Measurements from ENCODE around the gene RFPL1. TPM values are rescaled to one million over a fixed set of nuclear protein-coding genes. Genes with fewer than 3 reads are reported as not detected.

Gene RFPL1
- total RNA-seq, 3 donors from 2014 or later, result not detected

GRCh38 chr22:29450222-29450621 lies 11.8 kb downstream of the RFPL1 start:
- TF ChIP-seq CTCF (IDR thresholded peaks at IDR 0.05) (no peak), POLR2AphosphoS5 (IDR thresholded peaks at IDR 0.05) (no peak), POLR2A (IDR thresholded peaks at IDR 0.05) (no peak)
- Histone ChIP-seq H3K4me1 (no peaks in the 10 kb centered on the region), H3K4me3 (no peak overlapping the region), H3K27me3 (no peaks in the 10 kb centered on the region), H3K36me3 (no peaks in the 10 kb centered on the region), H3K9me3 (no peaks in the 10 kb centered on the region), H3K27ac (no peak overlapping the region)
- intact Hi-C loops (cut with DNase I; ENCODE audit: low total_unique reads), result no loop called here
- no peak for DNase-seq (ENCODE audit: low spot score in 2 of 2)

- H3K4me3 ChIP-seq, result no peak overlapping the region
- H3K27ac ChIP-seq, result no peak overlapping the region
- no peak for DNase-seq (ENCODE audit: low spot score in 2 of 2)
- no peaks in the 10 kb centered on the region for H3K9me3 ChIP-seq
- intact Hi-C loops (cut with DNase I; ENCODE audit: low total_unique reads), result no loop called here
- no peaks in the 10 kb centered on the region for H3K36me3 ChIP-seq
- no peaks in the 10 kb centered on the region for H3K4me1 ChIP-seq
- H3K27me3 ChIP-seq, result no peaks in the 10 kb centered on the region
- TF ChIP-seq CTCF (IDR thresholded peaks at IDR 0.05), result no peak
- TF ChIP-seq POLR2A (IDR thresholded peaks at IDR 0.05), result no peak
- no peak for TF ChIP-seq POLR2AphosphoS5 (IDR thresholded peaks at IDR 0.05)
These were observed 13.5 kb downstream of the RFPL1 start for GRCh38 chr22:29451863-29452262.

- Histone ChIP-seq H3K4me3 (no peak overlapping the region), H3K27me3 (no peaks in the 10 kb centered on the region), H3K9me3 (no peaks in the 10 kb centered on the region), H3K27ac (no peak overlapping the region), H3K36me3 (no peaks in the 10 kb centered on the region), H3K4me1 (no peaks in the 10 kb centered on the region)
- intact Hi-C loops (cut with DNase I; ENCODE audit: low total_unique reads), result no loop called here
- no peak for DNase-seq (ENCODE audit: low spot score in 2 of 2)
- TF ChIP-seq POLR2A (IDR thresholded peaks at IDR 0.05) (no peak), POLR2AphosphoS5 (IDR thresholded peaks at IDR 0.05) (no peak), CTCF (IDR thresholded peaks at IDR 0.05) (no peak)
These were observed 15.9 kb downstream of the RFPL1 start for GRCh38 chr22:29454276-29454675.

DNA sequence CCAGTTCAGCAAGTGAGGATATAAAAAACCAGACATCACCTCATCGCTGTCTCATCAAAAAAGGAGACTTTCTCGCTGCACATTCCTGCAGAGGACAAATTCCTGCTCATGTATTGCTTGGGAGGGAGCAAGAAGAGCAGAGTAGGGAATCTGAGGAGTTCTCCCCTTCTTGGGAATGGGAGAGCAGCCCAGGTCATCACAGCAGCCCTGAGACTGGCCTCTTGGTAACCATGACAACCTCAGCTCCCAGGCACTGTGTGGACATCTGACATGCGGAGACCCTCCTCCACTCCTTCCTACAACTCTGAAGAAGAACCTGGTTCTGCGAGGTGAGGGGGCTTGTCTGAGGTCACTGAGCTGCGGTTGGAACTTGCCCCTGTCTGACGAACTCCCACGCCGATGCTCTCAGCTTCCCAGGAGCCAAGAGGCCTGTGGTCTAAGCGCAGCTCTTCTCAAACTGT lies 17.9 kb downstream of the RFPL1 start:
- Histone ChIP-seq H3K4me1 (no peaks in the 10 kb centered on the region), H3K27me3 (no peaks in the 10 kb centered on the region), H3K27ac (no peak overlapping the region), H3K4me3 (no peak overlapping the region), H3K9me3 (no peaks in the 10 kb centered on the region), H3K36me3 (no peaks in the 10 kb centered on the region)
- DNase-seq (ENCODE audit: low spot score in 2 of 2), result no peak
- intact Hi-C loops (cut with DNase I; ENCODE audit: low total_unique reads), result no loop called here
- TF ChIP-seq POLR2A (IDR thresholded peaks at IDR 0.05) (no peak), POLR2AphosphoS5 (IDR thresholded peaks at IDR 0.05) (no peak)

- DNase-seq (ENCODE audit: low spot score in 2 of 2), result no peak
- intact Hi-C loops (cut with DNase I; ENCODE audit: low total_unique reads), result no loop called here
- TF ChIP-seq POLR2A (IDR thresholded peaks at IDR 0.05) (no peak), POLR2AphosphoS5 (IDR thresholded peaks at IDR 0.05) (no peak), CTCF (IDR thresholded peaks at IDR 0.05) (no peak)
These were observed 19.3 kb downstream of the RFPL1 start for GRCh38 chr22:29457730-29458129.

GRCh38 chr22:29458551-29458950 lies 20.2 kb downstream of the RFPL1 start:
- Histone ChIP-seq H3K27me3 (no peaks in the 10 kb centered on the region), H3K36me3 (no peaks in the 10 kb centered on the region), H3K4me1 (no peaks in the 10 kb centered on the region), H3K9me3 (no peaks in the 10 kb centered on the region), H3K4me3 (no peak overlapping the region), H3K27ac (no peak overlapping the region)
- TF ChIP-seq CTCF (IDR thresholded peaks at IDR 0.05), result no peak
- TF ChIP-seq POLR2AphosphoS5 (IDR thresholded peaks at IDR 0.05), result no peak
- TF ChIP-seq POLR2A (IDR thresholded peaks at IDR 0.05), result no peak
- DNase-seq (ENCODE audit: low spot score in 2 of 2), result no peak
- intact Hi-C loops (cut with DNase I; ENCODE audit: low total_unique reads), result no loop called here

More at GRCh38 chr22:29457730-29458129, 19.3 kb downstream of the RFPL1 start:
- H3K27me3 ChIP-seq, result no peaks in the 10 kb centered on the region
- H3K36me3 ChIP-seq, result no peaks in the 10 kb centered on the region
- H3K27ac ChIP-seq, result no peak overlapping the region
- no peaks in the 10 kb centered on the region for H3K9me3 ChIP-seq
- H3K4me3 ChIP-seq, result no peak overlapping the region
- no peaks in the 10 kb centered on the region for H3K4me1 ChIP-seq
